22Rv1 (cell line): ENCODE results near the gene CCDC91.

Experiments
- CTCF ChIP-seq: fragments of 450-650 bp; IDR thresholded peaks from 2 replicates; pipeline ENCODE4 v1.5.1; 2017; ENCODE audit warnings: mild to moderate bottlenecking
- ZFX ChIP-seq: fragments of 450-650 bp; IDR thresholded peaks from 2 replicates; pipeline ENCODE4 v1.6.1; 2017; ENCODE audit warnings: antibody characterized with exemption, borderline replicate concordance

GRCh38 chr12:28278499-28278898 lies 88.2 kb downstream of the CCDC91 start:
- no peak for TF ChIP-seq CTCF
- TF ChIP-seq ZFX = no peak
